EL (cell line): Measurements from ENCODE around the gene WNK2.

Source experiments
- DNase-seq: peaks from one replicate; pipeline ENCODE4 v3.0.0-alpha.2; 2016

Gene WNK2

GRCh38 chr9:93280661-93281259 is 96.8 kb downstream of the WNK2 start:
- DNase-seq, result no peak

GRCh38 chr9:93286252-93287188 is 102.6 kb downstream of the WNK2 start:
- no peak for DNase-seq

- no peak for DNase-seq
These were observed 103.2 kb downstream of the WNK2 start for GRCh38 chr9:93287189-93287552.

- DNase-seq, result no peak
These were observed 103.7 kb downstream of the WNK2 start for GRCh38 chr9:93287593-93287992.

GRCh38 chr9:93288341-93288740 is 104.4 kb downstream of the WNK2 start:
- DNase-seq, result no peak

- peak; percentile 63 for DNase-seq
These were observed 105.2 kb downstream of the WNK2 start for GRCh38 chr9:93288891-93289883.

GRCh38 chr9:93290495-93291434 is 106.8 kb downstream of the WNK2 start:
- no peak for DNase-seq

- no peak for DNase-seq
These were observed 107.8 kb downstream of the WNK2 start for GRCh38 chr9:93291536-93292287.

GRCh38 chr9:93292288-93292615 is 108.3 kb downstream of the WNK2 start:
- DNase-seq, result no peak

GRCh38 chr9:93292664-93293328 is 108.9 kb downstream of the WNK2 start:
- no peak for DNase-seq

GRCh38 chr9:93294011-93294410 is 110.1 kb downstream of the WNK2 start:
- no peak for DNase-seq

- no peak for DNase-seq
These were observed 111.1 kb downstream of the WNK2 start for GRCh38 chr9:93295031-93295430.

GRCh38 chr9:93295456-93296076 is 111.6 kb downstream of the WNK2 start:
- DNase-seq, result no peak

- no peak for DNase-seq
These were observed 113.0 kb downstream of the WNK2 start for GRCh38 chr9:93296889-93297480.

GRCh38 chr9:93297659-93298497 is 113.9 kb downstream of the WNK2 start:
- DNase-seq, result no peak

GRCh38 chr9:93298498-93299417 is 114.8 kb downstream of the WNK2 start:
- no peak for DNase-seq

- no peak for DNase-seq
These were observed 115.7 kb downstream of the WNK2 start for GRCh38 chr9:93299418-93300174.
